ENCODE measurements around the gene PRLH. TPM values are rescaled to one million over a fixed set of nuclear protein-coding genes. Genes with fewer than 3 reads are reported as not detected.

PRLH gene
- total RNA-seq, 1 donor from 2014 or later: not detected

GRCh38 chr2:237538001-237538720, 28.2 kb upstream of the PRLH start:
- DNase-seq (ENCODE audit: low spot score): no peak

GRCh38 chr2:237538901-237539300, 27.5 kb upstream of the PRLH start:
- intact Hi-C loops (cut with DNase I): no loop called here
- DNase-seq (ENCODE audit: low spot score): no peak

More at GRCh38 chr2:237538001-237538720, 28.2 kb upstream of the PRLH start:
- intact Hi-C loops (cut with DNase I): no loop called here

DNA sequence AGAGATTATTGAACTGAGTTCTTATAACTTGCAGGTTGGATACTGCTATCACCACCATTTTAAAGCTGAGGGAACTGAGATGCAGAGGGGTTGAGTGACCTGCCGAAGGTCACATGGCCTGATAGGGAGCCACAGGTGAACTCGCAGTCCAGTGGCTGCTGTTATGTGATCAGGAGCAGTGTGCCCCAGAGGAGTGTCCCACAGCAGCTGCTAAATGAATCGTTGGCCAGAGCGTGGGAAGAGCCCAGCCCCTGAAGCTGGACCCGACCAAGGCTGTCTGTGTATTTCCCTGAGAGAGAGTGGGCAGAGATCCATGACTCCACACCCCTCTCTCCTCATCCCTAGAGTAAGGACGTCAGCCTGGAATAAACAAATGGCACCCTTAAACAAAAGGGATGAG, 26.7 kb upstream of the PRLH start:
- intact Hi-C loops (cut with DNase I): no loop called here
- DNase-seq (ENCODE audit: low spot score): no peak

DNA sequence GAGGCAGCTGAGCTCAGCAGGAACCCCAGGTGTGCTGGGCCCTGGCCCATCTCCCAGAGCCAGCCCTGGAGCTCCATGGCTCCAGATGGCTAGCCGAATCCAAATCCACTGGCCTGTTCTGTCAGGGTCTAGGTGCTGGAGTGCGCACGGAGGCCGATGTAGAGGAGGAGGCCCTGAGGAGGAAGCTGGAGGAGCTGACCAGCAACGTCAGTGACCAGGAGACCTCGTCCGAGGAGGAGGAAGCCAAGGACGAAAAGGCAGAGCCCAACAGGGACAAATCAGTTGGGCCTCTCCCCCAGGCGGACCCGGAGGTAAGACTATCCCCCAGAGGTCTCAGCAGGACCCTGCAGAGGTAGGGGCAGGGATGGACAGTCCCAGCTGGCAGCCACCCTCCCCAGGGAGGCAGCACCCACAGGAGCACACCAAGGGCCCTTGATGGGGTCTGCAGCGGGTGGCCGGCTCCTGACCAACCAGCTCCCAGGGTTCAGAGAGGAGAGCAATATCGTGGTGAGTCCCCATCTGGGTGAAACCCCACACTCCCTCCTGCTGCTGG, 26.1 kb upstream of the PRLH start:
- intact Hi-C loops (cut with DNase I): no loop called here

GRCh38 chr2:237540823-237541222, 25.6 kb upstream of the PRLH start:
- no peak for DNase-seq (ENCODE audit: low spot score)
- intact Hi-C loops (cut with DNase I): no loop called here

More for the DNA sequence above, 26.1 kb upstream of the PRLH start:
- no peak for DNase-seq (ENCODE audit: low spot score)

GRCh38 chr2:237541243-237541642, 25.1 kb upstream of the PRLH start:
- DNase-seq (ENCODE audit: low spot score): no peak
- intact Hi-C loops (cut with DNase I): no loop called here

- intact Hi-C loops (cut with DNase I): no loop called here
- no peak for DNase-seq (ENCODE audit: low spot score)
Observed at GRCh38 chr2:237542001-237542704, 24.2 kb upstream of the PRLH start.

DNA sequence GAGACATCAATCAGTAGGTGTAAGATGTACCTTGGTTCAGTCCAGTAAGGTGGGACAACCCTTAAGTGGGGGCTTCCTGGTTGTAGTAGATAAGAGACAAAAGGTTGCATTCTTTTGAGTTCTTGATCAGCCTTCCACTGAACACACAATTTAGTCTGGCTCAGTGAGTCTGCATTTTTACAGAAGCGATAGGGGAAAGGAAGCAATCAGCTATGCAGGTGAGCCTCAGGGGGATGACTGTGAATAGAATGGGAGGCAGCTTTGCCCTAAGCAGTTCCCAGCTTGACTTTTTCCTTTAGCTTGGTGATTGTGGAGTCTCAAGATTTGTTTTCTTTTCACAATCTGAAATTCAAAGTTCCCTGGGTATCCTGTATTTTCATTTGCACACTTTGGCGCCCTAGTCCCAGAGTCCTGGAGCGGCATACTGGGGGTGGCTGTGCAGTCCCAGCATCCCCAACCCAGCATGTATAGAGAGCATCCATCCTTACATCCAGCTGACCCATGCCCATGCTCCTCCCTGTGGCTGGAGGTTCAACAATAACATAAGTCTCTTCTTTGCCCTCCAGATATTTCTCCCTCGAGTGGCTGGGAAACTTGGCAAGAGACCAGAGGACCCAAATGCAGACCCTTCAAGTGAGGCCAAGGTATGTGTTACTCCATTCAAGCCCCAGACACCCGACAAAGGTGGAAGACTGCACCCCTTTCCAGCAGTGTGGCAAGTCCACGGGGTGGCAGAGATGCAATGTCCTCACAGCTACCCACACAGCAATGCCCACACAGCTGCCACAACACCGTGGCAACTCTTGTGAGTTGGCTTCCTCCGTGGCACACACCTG, 20.1 kb upstream of the PRLH start:
- DNase-seq (ENCODE audit: low spot score): no peak
- intact Hi-C loops (cut with DNase I): no loop called here

- intact Hi-C loops (cut with DNase I): no loop called here
- no peak for DNase-seq (ENCODE audit: low spot score)
Observed at GRCh38 chr2:237546876-237547395, 19.4 kb upstream of the PRLH start.

- no peak for DNase-seq (ENCODE audit: low spot score)
- intact Hi-C loops (cut with DNase I): no loop called here
Observed at GRCh38 chr2:237547841-237548416, 18.4 kb upstream of the PRLH start.

DNA sequence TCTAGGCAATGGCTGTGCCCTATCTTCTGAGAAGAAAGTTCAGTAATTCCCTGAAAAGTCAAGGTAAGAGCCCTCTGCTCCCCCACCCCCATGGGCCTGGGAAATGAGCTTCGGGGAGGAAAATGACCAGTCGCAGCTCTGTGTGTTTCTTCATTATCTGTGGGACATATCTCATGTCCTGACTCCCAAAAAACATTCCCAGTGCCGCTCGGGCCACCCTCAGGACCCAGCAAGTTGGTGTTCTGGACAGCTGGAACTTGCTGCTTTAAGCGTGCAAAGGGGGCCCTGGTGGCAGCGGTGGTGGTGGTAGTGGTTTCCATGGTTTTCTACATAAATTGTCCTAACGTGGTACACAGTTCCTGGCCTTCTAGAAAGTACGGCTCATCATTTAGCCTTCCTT, 17.2 kb upstream of the PRLH start:
- intact Hi-C loops (cut with DNase I): no loop called here
- no peak for DNase-seq (ENCODE audit: low spot score)

- DNase-seq (ENCODE audit: low spot score): no peak
- intact Hi-C loops (cut with DNase I): no loop called here
Observed at GRCh38 chr2:237549643-237550415, 16.5 kb upstream of the PRLH start.

- no peak for DNase-seq (ENCODE audit: low spot score)
- intact Hi-C loops (cut with DNase I): no loop called here
Observed at GRCh38 chr2:237551071-237551574, 15.3 kb upstream of the PRLH start.

- intact Hi-C loops (cut with DNase I): no loop called here
- no peak for DNase-seq (ENCODE audit: low spot score)
Observed at GRCh38 chr2:237552908-237553307, 13.5 kb upstream of the PRLH start.

GRCh38 chr2:237553948-237554347, 12.4 kb upstream of the PRLH start:
- DNase-seq (ENCODE audit: low spot score): no peak
- intact Hi-C loops (cut with DNase I): no loop called here

DNA sequence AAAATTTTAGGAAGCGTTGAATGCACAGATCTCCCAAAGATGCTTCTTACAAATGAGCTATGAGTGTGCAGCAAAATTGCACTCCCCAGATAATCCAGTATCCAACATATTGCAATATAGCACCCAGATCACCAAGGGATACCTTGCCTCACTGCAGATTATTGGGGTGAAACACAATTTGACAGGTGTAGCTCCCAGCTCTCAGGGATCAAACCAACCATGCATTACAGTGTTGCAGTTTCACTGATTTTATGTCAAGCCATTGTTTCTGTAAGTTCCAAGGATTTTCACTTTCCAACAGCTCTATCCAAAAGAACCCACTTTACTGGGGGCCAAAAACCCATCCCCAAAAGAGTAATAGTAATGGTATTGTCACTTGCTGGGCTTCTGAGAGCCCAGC, 10.8 kb upstream of the PRLH start:
- DNase-seq (ENCODE audit: low spot score): no peak
- intact Hi-C loops (cut with DNase I): no loop called here

DNA sequence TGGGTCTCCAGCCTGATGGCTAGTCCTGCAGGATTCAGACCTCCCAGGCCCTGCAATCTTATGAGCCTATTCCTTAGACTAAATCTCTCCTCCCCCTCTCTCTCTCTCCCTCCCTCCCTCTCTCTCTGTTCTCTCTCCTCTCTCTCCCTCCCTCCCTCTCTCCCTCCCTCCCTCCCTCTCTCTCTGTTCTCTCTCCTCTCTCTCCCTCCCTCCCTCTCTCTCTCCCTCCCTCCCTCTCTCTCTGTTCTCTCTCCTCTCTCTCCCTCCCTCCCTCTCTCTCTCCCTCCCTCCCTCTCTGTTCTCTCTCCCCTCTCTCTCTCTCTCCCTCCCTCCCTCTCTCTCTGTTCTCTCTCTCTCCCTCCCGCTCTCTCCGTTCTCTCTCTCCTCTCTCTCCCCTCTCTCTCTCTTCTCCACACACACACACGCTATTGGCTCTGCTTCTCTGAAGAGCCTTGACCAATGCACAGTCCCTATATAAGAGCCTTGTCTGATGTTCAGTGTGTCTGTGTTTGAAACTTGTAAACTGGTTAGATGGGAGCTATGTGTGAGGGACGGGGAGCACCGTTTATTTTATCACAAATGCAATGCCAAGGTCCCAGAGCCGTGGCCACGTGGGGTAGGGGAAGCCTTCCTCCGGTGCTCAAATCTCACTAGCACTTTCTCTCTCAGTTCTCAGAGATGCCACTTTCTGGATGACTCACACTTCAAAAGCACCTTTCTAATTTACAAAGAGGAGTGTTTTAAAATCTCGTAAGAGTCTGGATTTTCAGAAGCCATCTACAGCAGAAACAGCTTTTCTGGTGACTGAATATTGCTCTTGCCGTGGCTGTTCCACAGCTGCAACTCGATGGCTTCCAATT, 9.4 kb upstream of the PRLH start:
- no peak for DNase-seq (ENCODE audit: low spot score)
- intact Hi-C loops (cut with DNase I): no loop called here

- no peak for DNase-seq (ENCODE audit: low spot score)
- intact Hi-C loops (cut with DNase I): no loop called here
Observed at GRCh38 chr2:237557633-237558015, 8.8 kb upstream of the PRLH start.

All from cardiac septum (tissue), 1 donor.